IMR-90 (cell line): ENCODE data around the gene MYO1F.

Experiments
- BHLHE40 ChIP-seq: fragments of 150-350 bp; IDR thresholded peaks from 2 replicates; pipeline ENCODE4 v1.6.1; 2016; ENCODE audit warnings: mild to moderate bottlenecking, low read depth, low read length
- CEBPB ChIP-seq: IDR thresholded peaks from 2 replicates; pipeline ENCODE4 v1.6.1; 2012; ENCODE audit warnings: low read depth, low read length, improper control_type of control experiment
- FOS ChIP-seq: fragments of 150-350 bp; IDR thresholded peaks from 2 replicates; pipeline ENCODE4 v1.6.1; 2016; ENCODE audit warnings: low read depth, low read length
- MAFK ChIP-seq: IDR thresholded peaks from 2 replicates; pipeline ENCODE4 v1.6.1; 2012; ENCODE audit warnings: low read depth, low read length, improper control_type of control experiment
- MAZ ChIP-seq: IDR thresholded peaks from 2 replicates; pipeline ENCODE4 v1.6.1; 2012; ENCODE audit warnings: low read depth, mild to moderate bottlenecking, low read length, improper control_type of control experiment, moderate library complexity, borderline replicate concordance
- MXI1 ChIP-seq: IDR thresholded peaks from 2 replicates; pipeline ENCODE4 v1.6.1; 2012; ENCODE audit warnings: low read depth, mild to moderate bottlenecking, low read length, moderate library complexity, borderline replicate concordance
- POLR2A ChIP-seq: IDR thresholded peaks from 2 replicates; pipeline ENCODE4 v1.6.1; 2012; ENCODE audit warnings: mild to moderate bottlenecking, low read depth, low read length
- RAD21 ChIP-seq: IDR thresholded peaks from 2 replicates; pipeline ENCODE4 v1.6.1; 2012; ENCODE audit warnings: low read length, improper control_type of control experiment
- RFX5 ChIP-seq: IDR thresholded peaks from 2 replicates; pipeline ENCODE4 v1.8.0; 2012; ENCODE audit warnings: low read depth, mild to moderate bottlenecking, low read length, moderate library complexity
- SMC3 ChIP-seq: fragments of 150-350 bp; IDR thresholded peaks from 2 replicates; pipeline ENCODE4 v1.6.1; 2016; ENCODE audit warnings: low read depth, mild to moderate bottlenecking, antibody characterized with exemption, low read length, moderate library complexity
- TF ChIP-seq, protein P1 (sequence below): conservative IDR thresholded peaks from 2 replicates; pipeline ENCODE4 v1.5.1; 2012; ENCODE audit warnings: mild to moderate bottlenecking, low read depth, low read length, improper control_type of control experiment
- TF ChIP-seq, protein P2 (sequence below): fragments of 150-350 bp; IDR thresholded peaks from 2 replicates; pipeline ENCODE4 v1.6.1; 2016; ENCODE audit warnings: low read depth, mild to moderate bottlenecking, low read length, moderate library complexity, borderline replicate concordance
- TF ChIP-seq, protein P3 (sequence below): fragments of 150-350 bp; IDR thresholded peaks from 2 replicates; pipeline ENCODE4 v1.6.1; 2017; ENCODE audit warnings: mild to moderate bottlenecking, antibody characterized with exemption, low read length, low read depth

DNA sequence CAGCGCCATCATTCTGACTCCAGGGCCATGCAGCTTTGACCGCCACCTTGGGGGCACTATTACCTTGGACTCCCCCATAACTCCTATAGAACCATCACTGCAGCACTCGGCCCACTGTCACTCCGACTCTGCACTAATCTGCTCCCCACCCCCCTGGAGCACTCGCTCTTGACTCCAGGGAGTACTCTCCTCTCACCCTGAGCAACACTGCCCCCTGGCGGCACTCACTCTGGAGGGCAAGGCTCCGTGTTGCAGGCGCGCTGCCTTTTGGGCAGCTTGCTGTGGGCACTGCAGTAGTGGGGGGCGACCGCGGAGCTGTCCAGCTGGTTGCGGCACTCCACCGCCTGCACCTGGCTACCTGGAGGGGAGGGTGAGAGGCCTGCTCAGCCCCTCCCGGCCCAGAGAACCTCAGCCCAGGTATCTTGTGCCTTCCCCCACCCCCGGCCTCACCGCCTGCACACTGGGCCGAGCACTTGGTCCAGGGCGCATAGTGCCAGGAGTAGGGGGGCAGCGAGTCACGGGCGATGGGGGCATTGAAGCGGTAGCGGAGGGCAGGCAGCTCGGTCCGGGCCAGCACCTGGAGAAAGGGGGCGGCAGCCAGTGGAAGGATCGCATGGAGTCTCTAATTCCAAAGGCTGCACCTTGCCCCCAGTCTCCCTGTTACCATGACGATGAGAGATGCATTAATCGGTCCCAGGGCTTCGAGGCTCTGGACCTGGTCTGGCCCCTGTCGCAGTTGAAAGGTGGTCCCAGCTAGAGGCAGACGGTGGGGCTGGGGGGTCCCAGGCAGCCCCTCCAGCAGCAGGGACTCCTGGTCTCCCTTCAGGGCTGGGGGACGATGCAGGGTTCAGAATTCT, 8.9 kb upstream of the MYO1F start:
- TF ChIP-seq, protein P1, sequence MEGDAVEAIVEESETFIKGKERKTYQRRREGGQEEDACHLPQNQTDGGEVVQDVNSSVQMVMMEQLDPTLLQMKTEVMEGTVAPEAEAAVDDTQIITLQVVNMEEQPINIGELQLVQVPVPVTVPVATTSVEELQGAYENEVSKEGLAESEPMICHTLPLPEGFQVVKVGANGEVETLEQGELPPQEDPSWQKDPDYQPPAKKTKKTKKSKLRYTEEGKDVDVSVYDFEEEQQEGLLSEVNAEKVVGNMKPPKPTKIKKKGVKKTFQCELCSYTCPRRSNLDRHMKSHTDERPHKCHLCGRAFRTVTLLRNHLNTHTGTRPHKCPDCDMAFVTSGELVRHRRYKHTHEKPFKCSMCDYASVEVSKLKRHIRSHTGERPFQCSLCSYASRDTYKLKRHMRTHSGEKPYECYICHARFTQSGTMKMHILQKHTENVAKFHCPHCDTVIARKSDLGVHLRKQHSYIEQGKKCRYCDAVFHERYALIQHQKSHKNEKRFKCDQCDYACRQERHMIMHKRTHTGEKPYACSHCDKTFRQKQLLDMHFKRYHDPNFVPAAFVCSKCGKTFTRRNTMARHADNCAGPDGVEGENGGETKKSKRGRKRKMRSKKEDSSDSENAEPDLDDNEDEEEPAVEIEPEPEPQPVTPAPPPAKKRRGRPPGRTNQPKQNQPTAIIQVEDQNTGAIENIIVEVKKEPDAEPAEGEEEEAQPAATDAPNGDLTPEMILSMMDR, result peak; percentile 48
- TF ChIP-seq CEBPB (no peak), MAZ (no peak), SMC3 (peak; percentile 31; the same call in 1 of the 2 replicates), POLR2A (no peak), MXI1 (no peak), FOS (no peak), BHLHE40 (no peak), RAD21 (peak; percentile 41), RFX5 (no peak), MAFK (no peak)
- TF ChIP-seq, protein P2, sequence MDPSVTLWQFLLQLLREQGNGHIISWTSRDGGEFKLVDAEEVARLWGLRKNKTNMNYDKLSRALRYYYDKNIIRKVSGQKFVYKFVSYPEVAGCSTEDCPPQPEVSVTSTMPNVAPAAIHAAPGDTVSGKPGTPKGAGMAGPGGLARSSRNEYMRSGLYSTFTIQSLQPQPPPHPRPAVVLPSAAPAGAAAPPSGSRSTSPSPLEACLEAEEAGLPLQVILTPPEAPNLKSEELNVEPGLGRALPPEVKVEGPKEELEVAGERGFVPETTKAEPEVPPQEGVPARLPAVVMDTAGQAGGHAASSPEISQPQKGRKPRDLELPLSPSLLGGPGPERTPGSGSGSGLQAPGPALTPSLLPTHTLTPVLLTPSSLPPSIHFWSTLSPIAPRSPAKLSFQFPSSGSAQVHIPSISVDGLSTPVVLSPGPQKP, result no peak
- TF ChIP-seq, protein P3, sequence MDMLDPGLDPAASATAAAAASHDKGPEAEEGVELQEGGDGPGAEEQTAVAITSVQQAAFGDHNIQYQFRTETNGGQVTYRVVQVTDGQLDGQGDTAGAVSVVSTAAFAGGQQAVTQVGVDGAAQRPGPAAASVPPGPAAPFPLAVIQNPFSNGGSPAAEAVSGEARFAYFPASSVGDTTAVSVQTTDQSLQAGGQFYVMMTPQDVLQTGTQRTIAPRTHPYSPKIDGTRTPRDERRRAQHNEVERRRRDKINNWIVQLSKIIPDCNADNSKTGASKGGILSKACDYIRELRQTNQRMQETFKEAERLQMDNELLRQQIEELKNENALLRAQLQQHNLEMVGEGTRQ, result no peak
